Glomerular visceral epithelial cell (primary cell): ENCODE data around the gene RFC2.

Experiments used
- DNase-seq: peaks from one replicate; pipeline ENCODE4 v3.0.0-alpha.2; 2016; ENCODE audit errors: extremely low spot score

Gene RFC2

DNA sequence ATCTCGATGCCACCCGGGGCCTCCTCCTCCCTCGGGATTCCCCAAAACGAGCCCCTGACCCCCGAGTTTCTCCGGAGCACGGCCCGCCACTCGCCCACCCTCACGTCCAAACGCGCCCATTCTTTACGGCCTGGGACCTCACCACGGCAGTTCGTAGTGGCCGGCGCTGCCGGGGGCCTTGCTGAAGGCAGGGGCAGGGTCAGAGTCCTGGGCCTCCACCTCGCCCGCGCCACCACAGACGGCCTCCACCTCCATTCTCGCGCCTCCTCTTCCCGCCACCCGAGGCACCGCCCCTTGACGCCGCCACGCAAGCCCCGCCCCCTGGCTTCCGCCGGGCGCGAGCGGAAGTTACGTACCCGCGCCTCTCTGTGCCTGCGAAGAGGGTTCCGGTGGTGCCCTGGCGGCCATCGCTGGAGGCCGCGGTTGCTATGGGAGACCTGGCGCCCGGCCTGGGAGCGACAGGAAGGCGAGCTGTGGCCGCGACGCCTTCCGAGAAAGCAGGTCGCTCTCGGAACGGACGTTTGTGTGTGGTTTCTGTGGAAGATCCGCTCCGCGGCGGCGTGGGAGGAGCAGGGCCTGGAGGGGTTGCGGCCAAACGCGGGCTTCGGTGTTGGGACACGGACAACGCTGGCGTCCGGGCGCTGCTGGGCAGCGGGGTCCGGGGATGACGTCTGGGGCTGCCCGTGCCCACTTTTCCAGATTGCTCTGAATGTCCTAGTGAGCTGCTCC lies at the start of gene RFC2:
Gene RFC2, minus strand, starts transcription at position 271 of the 729 bp plus-strand sequence. Its CDS starts 16 bp downstream, at position 255.
- DNase-seq = peak; percentile 97

- peak; percentile 56 for DNase-seq
Observed at GRCh38 chr7:74302745-74303221, 48.6 kb upstream of the RFC2 start.

DNA sequence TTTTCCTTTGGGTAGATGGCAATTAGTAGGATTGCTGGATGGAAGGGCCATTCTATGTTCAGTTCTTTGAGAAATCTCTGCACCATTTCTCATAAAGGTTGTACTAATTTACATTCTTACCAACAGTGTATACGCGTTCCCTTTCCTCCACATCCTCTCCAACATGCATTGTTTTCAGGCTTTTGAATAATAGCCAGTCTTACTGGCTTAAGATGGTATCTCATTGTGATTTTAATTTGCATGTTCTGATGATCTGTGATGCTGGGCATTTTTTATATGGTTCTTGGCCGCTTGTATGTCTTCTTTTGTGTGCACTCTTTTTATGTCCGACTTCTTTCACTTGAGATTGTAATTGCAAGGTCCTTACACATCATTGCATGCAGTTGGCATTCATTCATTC lies 46.7 kb upstream of the RFC2 start:
- DNase-seq = no peak

DNA sequence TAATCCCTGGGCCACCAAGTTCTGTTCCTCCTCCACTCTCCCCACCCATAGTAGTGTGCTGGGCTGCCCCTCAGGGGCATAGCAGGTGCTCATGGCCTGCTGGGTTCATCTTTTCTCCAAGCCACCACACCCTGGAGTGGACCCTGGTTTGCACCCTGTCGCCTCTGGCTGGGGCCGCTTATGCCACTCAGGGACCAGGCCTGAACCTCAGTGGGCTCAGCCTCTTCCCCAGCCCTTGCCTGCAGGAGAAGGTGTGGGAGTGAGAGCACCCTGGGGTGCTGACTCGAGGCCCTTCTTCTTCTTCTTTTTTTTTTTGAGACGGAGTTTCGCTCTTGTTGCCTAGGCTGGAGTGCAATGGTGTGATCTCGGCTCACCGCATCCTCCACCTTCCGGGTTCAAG lies 45.2 kb upstream of the RFC2 start:
- no peak for DNase-seq

DNA sequence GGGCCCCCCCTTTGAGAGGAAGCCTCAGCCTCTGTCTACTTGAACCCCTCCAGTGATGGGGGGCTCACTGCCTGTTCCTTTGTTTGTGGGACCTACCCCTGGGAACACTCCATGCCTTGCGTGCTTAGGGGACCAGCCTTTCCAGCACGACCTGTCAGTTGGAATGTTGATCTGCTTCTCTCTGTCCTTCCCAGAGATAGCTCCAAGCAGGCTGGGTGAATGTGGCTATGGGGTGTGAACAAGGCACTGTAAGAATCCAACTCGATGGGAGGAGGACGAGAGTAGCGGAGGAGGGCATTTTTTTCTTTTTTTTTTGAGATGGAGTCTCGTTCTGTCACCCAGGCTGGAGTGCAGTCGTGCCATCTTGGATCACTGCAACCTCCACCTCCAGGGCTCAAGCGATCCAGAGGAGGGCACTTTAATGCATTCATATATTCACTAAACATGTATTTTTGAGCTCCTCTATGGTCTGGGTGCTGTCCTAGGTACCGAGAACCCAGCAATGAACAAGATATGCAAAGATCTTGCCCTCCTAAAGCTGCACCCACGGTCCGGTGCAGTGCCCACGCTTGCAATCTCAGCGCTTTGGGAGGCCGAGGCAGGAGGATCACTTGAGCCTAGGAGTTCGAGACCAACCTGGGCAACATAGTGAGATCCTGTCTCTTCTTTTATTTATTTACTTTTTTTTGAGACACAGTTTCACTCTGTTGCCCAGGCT lies 43.5 kb upstream of the RFC2 start:
- DNase-seq = no peak

GRCh38 chr7:74294191-74294998 lies 40.2 kb upstream of the RFC2 start:
- DNase-seq = no peak

- no peak for DNase-seq
Observed at GRCh38 chr7:74293577-74293908, 39.3 kb upstream of the RFC2 start.

GRCh38 chr7:74292757-74293576 lies 38.8 kb upstream of the RFC2 start:
- DNase-seq = no peak

DNA sequence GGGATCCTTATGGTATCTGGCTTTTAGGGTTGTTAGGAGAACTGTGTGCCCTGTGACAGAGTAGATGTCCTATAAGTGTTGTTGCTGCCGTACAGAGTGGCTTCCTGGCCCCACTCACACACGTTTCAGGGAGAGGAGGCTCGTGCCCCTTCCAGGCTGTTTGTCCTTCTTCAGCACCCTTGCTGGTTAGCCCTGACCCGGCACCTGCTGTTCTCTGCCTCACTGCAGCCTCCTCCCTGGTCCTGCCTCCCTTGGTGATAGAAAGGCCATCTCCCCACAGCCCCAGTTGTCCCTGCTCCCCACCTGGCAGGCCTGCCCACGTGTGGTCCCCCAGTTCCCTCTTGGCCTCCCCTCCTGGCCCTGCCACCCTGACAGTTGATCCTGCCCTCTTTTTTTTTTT lies 37.3 kb upstream of the RFC2 start:
- no peak for DNase-seq

DNA sequence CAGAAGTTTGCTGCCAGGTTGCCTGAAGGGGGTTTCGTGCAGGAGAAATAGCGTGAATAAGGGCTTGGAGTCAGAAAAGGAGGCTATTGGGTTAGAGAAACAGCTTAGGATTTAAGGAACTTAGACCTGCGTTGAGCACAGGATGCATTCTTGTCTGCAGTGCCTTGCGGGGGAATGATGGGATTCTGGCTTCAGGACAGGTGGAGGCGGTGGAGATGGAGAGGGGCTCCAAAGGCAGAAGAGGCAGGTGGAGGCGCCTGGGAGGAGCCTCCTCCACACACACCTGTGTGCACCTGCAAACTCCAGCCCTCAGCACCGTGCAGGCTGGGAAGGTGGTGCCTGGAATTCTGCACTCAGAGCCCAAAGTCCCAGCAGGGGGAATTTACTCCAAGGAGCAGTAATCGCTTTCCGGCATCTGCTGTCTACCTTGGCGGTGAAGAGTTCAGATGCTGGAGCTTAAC lies 36.8 kb upstream of the RFC2 start:
- DNase-seq = no peak

- DNase-seq = no peak
Observed at GRCh38 chr7:74290553-74290950, 36.4 kb upstream of the RFC2 start.

- peak; percentile 52 for DNase-seq
Observed at GRCh38 chr7:74289659-74290552, 35.7 kb upstream of the RFC2 start.

- DNase-seq = peak; percentile 82
Observed at GRCh38 chr7:74289018-74289658, 34.9 kb upstream of the RFC2 start, which contains the start of gene CLIP2. Gene CLIP2, plus strand, starts transcription at chr7:74289407. Its CDS starts 28,140 bp downstream, at chr7:74317547.

DNA sequence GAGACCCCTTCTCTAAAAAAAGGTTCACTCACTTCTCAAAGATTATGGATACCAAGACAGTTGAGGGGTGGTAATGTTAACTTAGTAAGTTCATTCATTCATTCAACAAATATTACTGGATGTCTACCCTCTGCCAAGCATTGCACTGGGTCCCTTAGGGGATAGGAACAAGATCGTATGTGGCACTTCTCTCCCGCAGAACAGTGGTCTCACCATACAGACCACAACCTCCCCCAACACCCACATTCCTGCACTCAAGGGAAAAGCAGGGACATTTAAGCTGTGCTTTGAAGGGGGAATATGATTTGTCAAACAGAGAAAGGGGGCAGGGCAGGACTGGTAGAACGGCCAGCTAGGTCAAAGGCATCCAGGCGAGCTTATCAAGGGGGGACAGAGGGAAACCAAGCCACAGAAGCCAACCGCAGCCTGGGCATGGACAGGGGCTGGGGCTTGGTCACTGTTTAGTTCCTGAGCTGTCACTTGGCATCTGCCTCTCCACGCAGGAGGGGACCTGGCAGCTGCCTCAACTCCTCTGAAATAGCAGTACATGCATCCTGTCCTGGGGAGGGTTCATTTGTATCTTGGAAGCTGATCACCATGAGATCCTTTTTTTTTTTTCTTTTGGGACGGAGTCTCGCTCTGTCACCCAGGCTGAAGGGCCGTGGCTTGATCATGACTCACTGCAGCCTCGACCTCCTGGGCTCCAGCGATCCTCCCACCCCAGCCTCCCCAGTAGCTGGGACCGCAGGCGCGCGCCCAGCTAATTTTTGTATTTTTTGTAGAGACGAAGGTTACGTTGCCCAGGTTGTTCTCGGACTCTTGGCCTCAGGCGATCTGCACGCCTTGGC lies 34.1 kb upstream of the RFC2 start:
- DNase-seq = no peak

DNA sequence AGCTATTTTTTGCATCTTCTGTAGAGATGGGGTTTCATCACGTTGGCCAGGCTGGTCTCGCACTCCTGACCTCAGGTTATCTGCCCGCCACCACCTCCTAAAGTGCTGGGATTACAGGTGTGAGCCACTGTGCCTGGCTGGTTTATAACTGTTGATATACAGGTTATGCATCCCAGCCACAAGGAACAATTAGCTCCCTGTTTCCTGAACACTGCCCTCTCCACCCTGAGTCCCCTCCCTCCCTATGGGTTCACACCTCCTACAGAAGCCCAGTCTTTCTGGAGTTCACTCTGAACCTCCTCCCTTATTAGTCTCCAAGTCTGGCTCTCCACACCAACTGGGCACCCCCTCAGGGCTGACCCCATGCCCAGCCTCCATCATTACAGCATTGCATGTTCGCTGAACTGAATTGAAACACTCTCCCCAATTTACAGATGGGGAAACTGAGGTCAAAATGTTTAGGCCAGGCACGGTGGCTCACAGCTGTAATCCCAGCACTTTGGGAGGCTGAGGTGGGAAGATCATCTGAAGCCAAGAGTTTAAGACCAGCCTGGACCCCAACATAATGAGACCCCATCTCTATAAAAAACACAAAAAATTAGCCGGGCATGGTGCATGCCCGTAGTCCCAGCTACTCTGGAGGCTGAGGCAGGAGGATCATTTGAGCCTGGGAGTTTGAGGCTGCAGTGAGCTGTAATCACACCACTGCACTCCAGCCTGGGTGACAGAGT lies 33.3 kb upstream of the RFC2 start:
- DNase-seq = no peak

DNA sequence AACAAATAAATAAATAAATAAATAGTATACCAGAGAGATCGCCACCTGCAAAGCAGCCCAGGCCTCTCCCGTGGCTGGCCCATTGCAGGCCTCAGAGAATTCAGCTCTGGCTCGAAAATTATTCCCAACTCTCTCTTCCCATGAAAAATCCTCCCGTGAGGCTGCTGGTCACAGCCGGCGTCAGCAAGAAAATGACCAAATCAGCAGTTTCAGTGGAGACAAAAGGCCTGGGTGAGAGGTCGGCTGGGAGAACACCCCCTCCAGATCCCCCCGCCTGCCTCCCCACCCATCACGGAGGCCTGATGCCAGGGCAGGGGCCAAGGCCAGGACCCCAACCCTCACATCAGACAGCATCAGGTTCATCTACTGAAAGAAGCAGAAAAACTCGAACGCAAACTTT lies 31.9 kb upstream of the RFC2 start:
- DNase-seq = no peak

- DNase-seq = no peak
Observed at GRCh38 chr7:74284781-74285259, 30.6 kb upstream of the RFC2 start.

GRCh38 chr7:74283858-74284447 lies 29.8 kb upstream of the RFC2 start:
- no peak for DNase-seq
